KMS-11 (cell line): Measurements from ENCODE around the gene FAM3C.

Experiments
- H2AFZ ChIP-seq: fragments of 200-600 bp; sonication (generic); 2 replicates; pipeline ENCODE4 v1.6.1; 2016; ENCODE audit warnings: antibody characterized with exemption, mixed run types, low read depth
- H3K27ac ChIP-seq: fragments of 200-600 bp; sonication (generic); 2 replicates; pipeline ENCODE4 v1.6.1; 2016; ENCODE audit warnings: mild to moderate bottlenecking, mixed run types
- H3K27me3 ChIP-seq: fragments of 200-600 bp; sonication (generic); 2 replicates; pipeline ENCODE4 v1.6.1; 2017; ENCODE audit warnings: mild to moderate bottlenecking, low read depth, mixed run types, moderate library complexity; ENCODE audit not compliant: insufficient read depth
- H3K36me3 ChIP-seq: fragments of 200-600 bp; sonication (generic); 2 replicates; pipeline ENCODE4 v1.6.1; 2017; ENCODE audit warnings: mild to moderate bottlenecking, mixed run types; ENCODE audit not compliant: insufficient read depth
- H3K4me1 ChIP-seq: fragments of 200-600 bp; sonication (generic); 2 replicates; pipeline ENCODE4 v1.6.1; 2016; ENCODE audit warnings: mild to moderate bottlenecking, low read depth, mixed run types; ENCODE audit not compliant: poor library complexity, severe bottlenecking
- H3K4me2 ChIP-seq: fragments of 200-600 bp; sonication (generic); 2 replicates; pipeline ENCODE4 v1.7.0; 2016; ENCODE audit warnings: mild to moderate bottlenecking, mixed run types
- H3K4me3 ChIP-seq: fragments of 200-600 bp; sonication (generic); IDR thresholded peaks from 2 replicates; pipeline ENCODE4 v1.6.1; 2017; ENCODE audit warnings: low read depth, low read length, mixed read lengths; ENCODE audit not compliant: insufficient read depth
- H3K79me2 ChIP-seq: fragments of 200-600 bp; sonication (generic); 2 replicates; pipeline ENCODE4 v1.6.1; 2016; ENCODE audit warnings: low read depth, mixed run types; ENCODE audit not compliant: insufficient read depth
- H3K9ac ChIP-seq: fragments of 200-600 bp; sonication (generic); 2 replicates; pipeline ENCODE4 v1.6.1; 2016; ENCODE audit warnings: mild to moderate bottlenecking, mixed run types
- H4K20me1 ChIP-seq: fragments of 200-600 bp; sonication (generic); 2 replicates; pipeline ENCODE4 v1.6.1; 2016; ENCODE audit warnings: mild to moderate bottlenecking, mixed run types; ENCODE audit not compliant: insufficient read depth
- CTCF ChIP-seq: fragments of 200-600 bp; sonication (generic); conservative IDR thresholded peaks from 2 replicates; pipeline ENCODE4 v1.6.1; 2017; ENCODE audit warnings: low read depth, mild to moderate bottlenecking, antibody characterized with exemption, low read length, moderate library complexity, mixed read lengths

FAM3C gene

GRCh38 chr7:121416533-121416932 is 20.4 kb upstream of the FAM3C start:
- H3K4me2 ChIP-seq: no peak overlapping the region
- no peaks in the 10 kb centered on the region for H3K36me3 ChIP-seq
- no peak overlapping the region for H2AFZ ChIP-seq
- H4K20me1 ChIP-seq: no peaks in the 10 kb centered on the region
- TF ChIP-seq CTCF: no peak
- H3K4me1 ChIP-seq: no peaks in the 10 kb centered on the region
- H3K9ac ChIP-seq: no peak overlapping the region
- no peak overlapping the region for H3K4me3 ChIP-seq
- no peaks in the 10 kb centered on the region for H3K27me3 ChIP-seq
- no peak overlapping the region for H3K27ac ChIP-seq
- H3K79me2 ChIP-seq: no peaks in the 10 kb centered on the region

GRCh38 chr7:121414436-121414835 is 18.3 kb upstream of the FAM3C start:
- TF ChIP-seq CTCF: no peak
- Histone ChIP-seq H4K20me1 (no peaks in the 10 kb centered on the region), H2AFZ (no peak overlapping the region), H3K79me2 (no peaks in the 10 kb centered on the region), H3K36me3 (no peaks in the 10 kb centered on the region), H3K4me2 (no peak overlapping the region), H3K4me1 (no peaks in the 10 kb centered on the region), H3K9ac (no peak overlapping the region), H3K27me3 (no peaks in the 10 kb centered on the region), H3K27ac (no peak overlapping the region), H3K4me3 (no peak overlapping the region)

GRCh38 chr7:121411597-121411979 is 15.5 kb upstream of the FAM3C start:
- Histone ChIP-seq H3K27me3 (no peaks in the 10 kb centered on the region), H3K36me3 (no peaks in the 10 kb centered on the region), H3K4me2 (no peak overlapping the region), H3K27ac (no peak overlapping the region), H3K9ac (no peak overlapping the region), H2AFZ (no peak overlapping the region), H3K4me1 (no peaks in the 10 kb centered on the region), H3K4me3 (no peak overlapping the region), H3K79me2 (no peaks in the 10 kb centered on the region), H4K20me1 (no peaks in the 10 kb centered on the region)
- TF ChIP-seq CTCF: no peak

- Histone ChIP-seq H4K20me1 (no peaks in the 10 kb centered on the region), H3K79me2 (no peaks in the 10 kb centered on the region)
These were observed 14.9 kb upstream of the FAM3C start for GRCh38 chr7:121410829-121411596.

More at GRCh38 chr7:121410829-121411596, 14.9 kb upstream of the FAM3C start:
- no peak overlapping the region for H3K27ac ChIP-seq
- no peaks in the 10 kb centered on the region for H3K4me1 ChIP-seq
- H3K4me2 ChIP-seq: no peak overlapping the region
- H2AFZ ChIP-seq: no peak overlapping the region
- H3K9ac ChIP-seq: no peak overlapping the region
- TF ChIP-seq CTCF: no peak
- H3K27me3 ChIP-seq: no peaks in the 10 kb centered on the region
- no peak overlapping the region for H3K4me3 ChIP-seq
- H3K36me3 ChIP-seq: no peaks in the 10 kb centered on the region
